Activated T-helper 1 cell treated with Interleukin-2 at 50 U/mL for 16 hours (primary cell): ENCODE measurements around the gene ZSWIM3.

ENCODE experiments used
- DNase-seq: peaks from one replicate; pipeline ENCODE4 v3.0.0-alpha.2; 2020; ENCODE audit warnings: low read depth

Gene ZSWIM3

GRCh38 chr20:45833030-45833882 lies 24.2 kb upstream of the ZSWIM3 start, which contains the start of gene SNX21:
SNX21 (plus strand) TSS chr20:45833799; CDS start chr20:45833920, 121 bp downstream.
- peak; percentile 3 for DNase-seq

- DNase-seq, result peak; percentile 18
These were observed 23.3 kb upstream of the ZSWIM3 start for GRCh38 chr20:45833883-45834796.

- DNase-seq, result no peak
These were observed 22.6 kb upstream of the ZSWIM3 start for GRCh38 chr20:45834797-45835161.

GRCh38 chr20:45835329-45835765 lies 22.1 kb upstream of the ZSWIM3 start:
- no peak for DNase-seq

- no peak for DNase-seq
These were observed 21.6 kb upstream of the ZSWIM3 start for GRCh38 chr20:45835825-45836224.

- DNase-seq, result no peak
These were observed 20.6 kb upstream of the ZSWIM3 start for GRCh38 chr20:45836841-45837240.

GRCh38 chr20:45840700-45841198 lies 16.7 kb upstream of the ZSWIM3 start:
- DNase-seq, result no peak

GRCh38 chr20:45841407-45842129 lies 15.8 kb upstream of the ZSWIM3 start:
- no peak for DNase-seq

GRCh38 chr20:45842169-45842812 lies 15.1 kb upstream of the ZSWIM3 start:
- DNase-seq, result no peak

GRCh38 chr20:45843506-45843905 lies 13.9 kb upstream of the ZSWIM3 start:
- DNase-seq, result no peak

GRCh38 chr20:45845452-45845851 lies 12.0 kb upstream of the ZSWIM3 start:
- DNase-seq, result no peak

- DNase-seq, result no peak
These were observed 9.0 kb upstream of the ZSWIM3 start for GRCh38 chr20:45848421-45848820.

GRCh38 chr20:45848969-45849582 lies 8.3 kb upstream of the ZSWIM3 start:
- DNase-seq, result no peak

- no peak for DNase-seq
These were observed 7.2 kb upstream of the ZSWIM3 start for GRCh38 chr20:45850238-45850637.

- no peak for DNase-seq
These were observed 6.5 kb upstream of the ZSWIM3 start for GRCh38 chr20:45850926-45851325.

GRCh38 chr20:45851501-45851900 lies 5.9 kb upstream of the ZSWIM3 start:
- no peak for DNase-seq

- DNase-seq, result no peak
These were observed 5.1 kb upstream of the ZSWIM3 start for GRCh38 chr20:45852326-45852725.

GRCh38 chr20:45853484-45853883 lies 3.9 kb upstream of the ZSWIM3 start:
- no peak for DNase-seq

- DNase-seq, result no peak
These were observed 435 bp downstream of the ZSWIM3 start for GRCh38 chr20:45857882-45858216.

GRCh38 chr20:45859916-45860315 lies 2.5 kb downstream of the ZSWIM3 start:
- no peak for DNase-seq

- DNase-seq, result no peak
These were observed 3.3 kb downstream of the ZSWIM3 start for GRCh38 chr20:45860560-45861220.
